NCI-H2171 (cell line): Measurements from ENCODE around the gene SPC24.
"Not testable (repeated sequence)": the region's sequence is repeated elsewhere in the genome, so short reads cannot be mapped to it uniquely, and the experiment has no call there.

Experiments used
- DNase-seq: peaks from one replicate; lab custom pipeline; 2025; lab: John Stamatoyannopoulos, UW

The SPC24 gene

DNA sequence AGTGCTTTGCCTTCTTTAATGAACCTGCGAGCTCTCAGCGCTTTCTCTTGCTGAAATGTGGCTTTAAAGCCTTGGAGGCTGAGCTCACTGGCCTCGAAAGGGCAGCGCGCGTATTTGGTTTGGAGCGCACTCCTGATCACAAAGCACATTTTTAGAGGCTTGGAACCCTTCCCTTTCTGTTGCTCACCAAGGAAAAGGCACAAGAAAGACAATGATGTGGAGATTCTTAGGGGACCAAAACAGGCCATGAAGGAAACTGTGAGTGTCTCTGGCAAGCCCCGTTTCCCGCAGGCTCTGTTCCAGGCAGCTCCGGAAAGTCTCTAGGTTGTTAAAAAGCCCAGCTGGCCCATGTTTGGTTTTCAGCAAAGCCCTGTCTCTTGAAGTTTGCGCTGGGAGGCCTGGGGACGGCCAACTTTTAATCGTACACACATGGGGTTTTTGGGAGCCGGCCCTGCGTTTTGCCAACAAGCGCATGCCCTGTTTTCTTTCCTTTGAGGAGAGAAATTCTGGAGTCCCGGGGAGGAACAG is 9.4 kb upstream of the SPC24 start:
- no peak for DNase-seq

GRCh38 chr19:11164296-11164695 is 8.7 kb upstream of the SPC24 start:
- DNase-seq: no peak

DNA sequence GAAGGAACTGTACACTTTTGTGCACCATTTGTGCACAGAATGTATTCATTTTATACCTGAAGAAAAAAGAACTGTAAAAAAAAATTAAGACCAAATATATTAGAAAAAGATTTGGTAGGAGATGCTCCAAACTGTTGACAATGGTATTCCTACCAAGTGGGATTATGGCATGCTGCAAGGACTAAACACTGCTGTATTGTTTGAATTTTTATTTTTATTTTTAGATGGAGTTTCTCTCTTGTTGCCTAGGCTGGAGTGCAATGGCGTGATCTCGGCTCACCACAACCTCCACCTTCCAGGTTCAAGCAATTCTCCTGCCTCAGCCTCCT is 4.8 kb upstream of the SPC24 start:
- not testable (repeated sequence) for DNase-seq

DNA sequence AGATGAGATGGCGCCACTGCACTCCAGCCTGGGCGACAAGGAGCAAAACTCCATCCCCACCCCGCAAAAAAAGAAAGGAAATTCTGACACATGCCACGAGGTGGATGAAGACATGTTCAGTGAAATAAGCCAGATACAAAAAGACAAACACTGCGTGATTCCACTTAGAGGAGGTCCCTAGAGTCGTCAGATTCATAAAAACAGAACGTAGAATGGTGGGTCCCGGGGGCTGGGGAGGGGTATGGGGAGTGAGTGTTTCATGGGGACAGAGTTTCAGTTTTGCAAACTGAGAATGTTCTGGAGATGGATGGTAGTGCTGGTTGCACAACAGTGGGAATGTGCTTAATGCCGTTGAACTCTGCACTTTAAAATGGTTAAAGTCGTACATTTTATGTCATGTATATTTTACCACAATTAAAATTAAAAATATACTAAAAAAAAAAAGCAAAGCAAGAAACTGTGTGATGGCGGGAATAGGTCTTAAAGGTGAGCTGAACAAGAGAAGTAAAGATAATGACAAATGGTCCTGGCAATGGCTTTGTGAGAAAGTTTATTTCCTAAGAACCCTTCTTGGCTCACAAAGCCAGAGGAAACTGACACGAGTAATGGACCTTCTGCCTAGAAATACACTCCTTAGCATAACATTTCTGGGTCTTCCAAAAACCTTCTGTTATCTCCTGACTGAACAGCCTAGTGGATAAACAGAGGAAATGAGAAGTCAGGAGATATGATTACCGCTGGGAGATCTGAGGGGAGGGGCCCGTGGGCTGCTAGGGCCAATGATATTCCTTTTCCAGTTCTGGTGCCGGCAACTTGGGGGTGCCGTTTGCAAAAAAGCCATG is 4.2 kb upstream of the SPC24 start:
- no peak for DNase-seq

- DNase-seq: no peak
These were observed 917 bp downstream of the SPC24 start for GRCh38 chr19:11154683-11155047.

DNA sequence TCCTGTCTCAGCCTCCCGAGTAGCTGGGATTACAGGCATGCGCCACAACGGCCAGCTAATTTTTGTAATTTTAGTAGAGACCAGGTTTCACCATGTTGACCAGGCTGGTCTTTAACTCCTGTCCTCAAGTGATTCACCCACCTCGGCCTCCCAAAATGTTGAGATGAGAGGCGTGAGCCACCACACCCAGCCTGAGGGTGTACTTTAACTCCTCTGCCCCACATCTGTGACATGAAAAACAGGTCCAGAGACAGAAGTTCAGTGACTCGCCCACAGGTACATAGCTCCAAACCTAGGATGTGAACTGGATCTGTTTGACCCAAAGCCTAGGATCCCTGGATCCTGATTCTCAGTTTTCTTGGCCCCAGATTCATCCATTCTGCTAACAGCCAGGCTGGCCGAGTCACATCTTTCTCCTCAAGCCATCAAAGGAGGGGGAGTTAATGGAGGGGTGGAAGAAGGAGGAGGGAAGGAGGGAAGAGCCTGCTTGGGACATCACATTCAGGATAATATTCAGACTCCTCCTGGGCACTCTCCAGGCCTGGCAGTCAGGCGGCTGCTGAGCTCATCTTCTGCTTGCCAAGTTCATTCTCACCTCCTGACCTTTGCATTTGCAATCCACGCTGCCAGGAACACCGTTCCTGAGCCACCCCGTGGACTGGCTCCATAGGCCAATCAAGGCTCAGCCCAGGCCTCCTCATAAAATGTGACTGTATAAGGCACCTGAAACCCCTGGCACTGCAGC is 3.1 kb downstream of the SPC24 start:
- no peak for DNase-seq

DNA sequence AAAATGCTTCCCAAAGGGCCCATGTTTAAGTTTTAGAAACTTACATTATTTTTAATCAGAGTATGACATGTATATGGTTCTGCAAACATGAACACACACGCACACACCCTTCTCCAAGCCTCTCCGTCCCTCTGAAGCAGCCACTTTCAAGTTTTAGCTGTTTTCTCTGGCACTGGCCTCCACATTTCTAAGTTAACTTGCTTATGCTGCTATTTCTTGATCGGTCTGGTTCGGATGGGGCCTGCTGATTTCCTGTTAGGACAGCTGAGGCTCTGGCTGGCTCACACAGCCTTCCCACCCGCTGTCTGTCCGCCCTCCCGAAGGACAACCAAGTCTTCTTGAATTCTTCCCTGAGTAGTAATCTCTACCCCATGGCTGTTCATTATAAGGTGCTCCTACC is 4.4 kb downstream of the SPC24 start:
- no peak for DNase-seq

DNA sequence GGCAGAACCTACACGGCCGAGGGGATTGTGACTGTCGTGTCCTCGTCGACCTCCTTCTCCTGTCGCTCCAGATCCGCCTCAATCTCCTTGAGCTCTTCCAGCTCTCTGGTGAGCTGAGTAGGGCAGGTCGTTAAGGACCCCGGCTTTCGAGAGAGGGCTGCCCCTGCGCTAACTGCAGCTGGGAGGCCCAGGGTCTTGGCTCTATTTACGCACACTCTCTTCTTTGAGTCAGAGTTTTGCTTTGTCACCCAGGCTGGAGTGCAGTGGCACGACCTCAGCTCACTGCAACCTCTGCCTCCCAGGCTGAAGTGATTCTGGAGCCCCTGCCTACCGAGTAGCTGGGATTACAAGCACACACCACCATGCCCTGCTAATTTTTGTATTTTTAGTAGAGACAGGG is 7.6 kb downstream of the SPC24 start:
- DNase-seq: no peak

- no peak for DNase-seq
These were observed 10.1 kb downstream of the SPC24 start for GRCh38 chr19:11145536-11145924.

GRCh38 chr19:11142528-11143171 is 12.9 kb downstream of the SPC24 start:
- no peak for DNase-seq

GRCh38 chr19:11141937-11142527 is 13.6 kb downstream of the SPC24 start:
- DNase-seq: no peak

GRCh38 chr19:11140896-11141295 is 14.7 kb downstream of the SPC24 start:
- no peak for DNase-seq

- not testable (repeated sequence) for DNase-seq
These were observed 15.5 kb downstream of the SPC24 start for GRCh38 chr19:11140023-11140538.

DNA sequence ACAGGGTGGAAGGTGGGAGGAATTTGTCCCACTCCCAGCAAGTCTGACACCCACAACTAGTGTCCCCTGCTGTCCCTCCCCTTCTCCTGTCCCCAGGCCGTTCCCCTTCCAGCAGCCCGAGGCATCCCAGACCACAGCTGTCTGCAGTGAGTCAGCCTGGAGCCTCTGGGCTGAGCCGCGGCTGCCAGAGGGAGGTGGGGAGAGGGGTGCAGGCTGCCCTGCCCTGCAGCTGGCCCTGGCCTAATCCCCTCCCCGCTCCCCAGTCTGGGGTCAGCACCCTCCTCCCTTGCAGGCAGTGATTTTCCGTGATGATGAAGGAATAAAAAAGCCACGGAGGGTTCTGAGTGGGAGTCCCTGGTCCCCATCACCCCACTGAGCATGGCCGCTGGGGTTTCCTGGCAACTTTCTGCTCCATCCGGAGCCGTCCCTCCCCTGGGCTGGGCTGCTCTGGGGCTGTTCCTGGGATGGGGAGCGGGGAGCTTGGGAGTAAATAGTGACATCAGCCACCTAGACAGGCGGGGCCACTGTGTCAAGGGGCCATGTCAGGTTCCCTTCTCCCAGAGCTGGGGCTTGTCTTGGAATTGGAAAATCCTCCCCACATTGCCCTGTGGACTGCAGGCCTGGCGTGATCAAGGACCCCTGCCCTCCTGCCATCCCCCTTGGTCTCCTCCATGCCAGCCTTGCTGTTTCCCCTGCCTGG is 16.8 kb downstream of the SPC24 start:
- DNase-seq: no peak

DNA sequence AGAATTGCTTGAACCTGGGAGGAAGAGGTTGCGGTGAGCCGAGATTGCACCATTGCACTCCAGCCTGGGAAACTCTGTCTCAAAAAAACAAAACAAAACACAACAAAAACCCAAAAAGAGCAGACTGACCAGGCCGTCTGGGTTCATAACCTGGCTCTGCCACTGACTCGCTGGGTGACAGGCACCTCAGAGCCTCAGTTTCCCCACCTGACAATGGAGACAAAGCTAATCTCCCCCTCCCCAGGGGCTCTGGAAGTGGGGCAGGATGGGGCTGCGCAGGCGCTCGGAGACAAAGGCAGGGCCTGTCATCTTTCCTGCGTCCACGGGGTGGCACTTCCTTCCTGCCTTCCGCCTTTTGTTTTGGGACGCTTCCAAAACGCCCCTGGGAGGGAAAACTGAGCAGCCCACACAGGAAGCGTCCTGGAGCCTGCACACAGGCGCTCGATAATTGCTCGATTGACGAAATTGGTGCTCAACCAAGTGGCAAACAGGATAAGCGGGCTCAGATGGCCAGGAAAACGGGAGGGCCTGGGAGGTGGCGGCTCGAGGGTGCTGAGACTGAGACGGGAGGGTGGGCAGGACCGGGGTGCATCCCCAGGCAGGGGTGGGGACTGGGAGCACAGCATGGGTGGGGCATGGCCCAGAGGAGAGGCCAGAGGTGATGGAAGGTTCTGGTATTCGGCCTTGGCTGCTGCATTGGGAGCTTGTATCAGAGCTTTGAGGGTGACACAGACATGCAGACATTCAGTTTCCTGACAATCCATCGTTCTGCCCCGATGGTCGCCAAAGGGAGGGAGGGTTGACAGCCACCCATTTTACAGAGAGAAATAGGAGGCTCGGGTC is 17.8 kb downstream of the SPC24 start:
- DNase-seq: peak; percentile 86

DNA sequence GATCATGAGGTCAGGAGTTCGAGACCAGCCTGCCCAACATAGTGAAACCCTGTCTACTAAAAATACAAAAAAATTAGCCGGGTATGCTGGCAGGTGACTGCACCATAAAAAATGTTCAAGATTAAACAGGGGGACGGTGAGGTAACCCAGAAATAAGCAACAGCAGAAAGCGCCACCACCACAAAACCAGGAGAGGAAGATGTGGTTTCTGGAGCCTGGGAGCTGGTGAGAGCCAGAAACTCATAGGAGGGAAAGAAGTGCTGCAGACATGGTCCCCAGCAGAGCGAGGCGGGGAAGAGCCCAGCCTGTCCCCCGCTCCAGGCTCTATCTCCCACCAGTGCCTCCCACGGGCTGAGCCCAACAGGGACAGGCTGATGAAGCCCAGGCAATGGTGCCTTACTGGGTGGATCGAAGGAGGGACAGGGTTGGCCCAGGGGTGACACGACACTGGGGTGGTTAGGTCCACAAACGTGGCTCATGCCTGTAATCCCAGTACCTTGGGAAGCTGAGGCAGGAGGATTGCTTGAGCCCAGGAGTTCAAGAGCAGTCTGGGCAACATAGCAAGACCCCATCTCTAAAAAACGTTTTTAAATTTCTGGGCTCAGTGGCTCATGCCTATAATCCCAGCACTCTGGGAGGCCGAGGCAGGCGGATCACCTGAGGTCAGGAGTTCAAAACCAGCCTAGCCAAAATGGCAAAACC is 19.0 kb downstream of the SPC24 start:
- no peak for DNase-seq

GRCh38 chr19:11131471-11131870 is 24.1 kb downstream of the SPC24 start:
- no peak for DNase-seq

GRCh38 chr19:11130824-11131455 is 24.6 kb downstream of the SPC24 start:
- DNase-seq: no peak

- DNase-seq: no peak
These were observed 27.7 kb downstream of the SPC24 start for GRCh38 chr19:11127905-11128304.
